NCI-H2196 (cell line): ENCODE data around the gene MACROD2.
"Not testable (repeated sequence)": the region's sequence is repeated elsewhere in the genome, so short reads cannot be mapped to it uniquely, and the experiment has no call there.

Source experiments
- DNase-seq: peaks from one replicate; lab custom pipeline; 2025; ENCODE audit not compliant: unreplicated experiment; lab: John Stamatoyannopoulos, UW

Gene MACROD2

DNA sequence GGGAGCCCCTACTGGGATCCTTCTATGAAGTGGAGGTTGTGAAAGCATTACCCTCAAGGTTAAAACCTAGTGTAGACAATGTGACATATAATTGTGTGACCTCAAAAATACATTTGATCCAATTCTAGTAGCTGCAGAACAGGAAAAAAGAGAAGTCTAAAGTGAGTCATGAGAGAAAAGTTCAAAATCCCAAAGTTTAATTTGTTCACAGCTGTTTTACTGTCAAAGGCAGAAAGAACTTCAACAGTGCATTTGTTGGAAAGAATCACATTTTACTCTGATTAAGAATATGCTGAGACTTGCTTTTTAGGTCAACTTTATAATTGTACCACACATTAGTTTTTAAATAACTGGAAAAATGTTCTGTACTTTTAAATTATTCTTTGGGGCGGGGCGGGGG lies 1369.5 kb downstream of the MACROD2 start:
- DNase-seq: no peak

DNA sequence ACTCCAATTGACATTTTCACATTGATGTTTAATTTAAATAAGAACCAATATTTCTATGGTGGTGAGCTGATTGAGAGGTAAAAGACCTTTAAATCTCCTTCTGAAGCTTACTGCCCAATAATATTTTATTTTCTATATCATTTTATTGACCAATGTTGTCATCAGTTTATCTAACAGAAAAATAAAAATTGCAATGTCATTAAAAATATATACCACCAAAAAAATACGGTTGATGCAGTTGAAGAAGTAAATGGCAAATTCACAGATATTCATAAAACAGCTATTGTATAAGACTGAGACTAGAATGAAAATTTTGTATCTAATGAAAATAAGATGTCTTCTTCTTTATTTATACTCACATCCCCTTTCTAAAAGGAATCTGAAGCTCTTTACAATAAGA lies 1375.1 kb downstream of the MACROD2 start:
- no peak for DNase-seq

DNA sequence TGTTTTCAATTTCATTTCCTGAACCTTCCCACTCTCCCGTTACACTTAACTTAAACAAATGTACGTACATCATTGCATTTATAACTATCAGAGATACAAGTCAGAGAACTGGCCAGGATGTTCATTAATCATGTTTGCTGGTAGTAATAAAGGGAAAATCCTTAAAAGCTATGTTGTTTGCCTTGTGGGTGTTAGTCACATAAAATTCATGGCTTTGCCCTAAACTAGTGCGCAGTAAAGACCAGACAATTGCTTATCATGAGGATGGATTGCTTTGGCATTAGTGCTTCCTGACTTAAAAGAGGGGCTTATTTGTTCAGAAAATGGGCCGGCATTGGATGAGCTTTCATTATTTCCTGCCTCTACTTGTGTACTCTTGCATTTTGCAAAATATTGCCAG lies 1379.4 kb downstream of the MACROD2 start:
- DNase-seq: no peak

DNA sequence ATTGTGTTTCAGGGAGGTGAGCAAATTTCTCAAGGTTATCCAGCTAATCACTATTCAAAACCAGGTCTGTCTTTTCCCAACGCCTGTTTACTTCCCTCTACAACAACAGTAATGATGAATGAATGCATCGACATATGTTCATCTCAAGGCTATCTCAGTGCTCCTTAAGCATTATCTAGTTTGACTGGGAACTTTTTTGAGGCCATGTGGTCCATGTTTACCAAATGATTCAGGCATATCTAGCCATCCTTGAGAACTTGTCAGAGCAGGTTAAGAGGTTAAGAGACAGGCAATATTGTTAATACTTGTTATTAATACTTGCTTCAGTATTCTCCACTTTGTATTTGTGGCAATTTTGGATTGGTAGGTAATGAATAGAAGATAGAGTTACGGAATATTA lies 1380.5 kb downstream of the MACROD2 start:
- DNase-seq: no peak

DNA sequence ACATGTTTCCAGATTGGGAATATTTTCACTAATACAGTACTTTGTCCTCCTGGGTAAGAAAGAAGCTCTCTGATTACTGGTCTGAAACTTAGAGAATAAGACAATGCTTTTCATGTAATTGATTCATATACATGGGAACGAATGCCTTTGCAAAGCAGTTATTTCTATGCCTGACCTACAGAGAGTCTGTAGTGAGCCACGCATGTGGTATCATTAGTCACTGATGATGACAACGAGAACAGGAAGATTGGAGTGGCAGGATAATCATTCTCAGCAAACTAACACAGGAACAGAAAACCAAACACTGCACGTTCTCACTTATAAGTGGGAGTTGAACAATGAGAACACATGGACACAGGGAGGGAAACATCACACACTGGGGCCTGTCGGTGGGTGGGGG lies 1382.3 kb downstream of the MACROD2 start:
- not testable (repeated sequence) for DNase-seq

DNA sequence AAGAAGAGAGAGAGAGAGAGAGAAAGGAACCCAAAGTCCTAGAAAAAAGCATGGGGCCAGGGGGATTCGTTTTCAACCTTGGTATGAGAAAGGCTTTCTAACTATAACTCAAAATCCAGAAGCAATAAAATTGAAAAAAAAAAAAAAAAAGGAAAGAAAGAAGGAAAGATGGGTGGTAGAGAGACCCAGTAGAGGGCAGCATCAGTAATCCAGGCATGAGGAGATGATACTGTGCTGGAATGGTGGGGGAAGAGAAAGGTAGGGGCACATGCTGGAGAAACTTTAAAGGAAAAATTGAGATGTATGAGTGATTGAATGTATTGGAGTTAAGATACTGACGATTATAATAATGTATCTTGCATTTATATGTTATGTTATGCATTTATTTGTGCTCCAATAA lies 1382.8 kb downstream of the MACROD2 start:
- DNase-seq: no peak

DNA sequence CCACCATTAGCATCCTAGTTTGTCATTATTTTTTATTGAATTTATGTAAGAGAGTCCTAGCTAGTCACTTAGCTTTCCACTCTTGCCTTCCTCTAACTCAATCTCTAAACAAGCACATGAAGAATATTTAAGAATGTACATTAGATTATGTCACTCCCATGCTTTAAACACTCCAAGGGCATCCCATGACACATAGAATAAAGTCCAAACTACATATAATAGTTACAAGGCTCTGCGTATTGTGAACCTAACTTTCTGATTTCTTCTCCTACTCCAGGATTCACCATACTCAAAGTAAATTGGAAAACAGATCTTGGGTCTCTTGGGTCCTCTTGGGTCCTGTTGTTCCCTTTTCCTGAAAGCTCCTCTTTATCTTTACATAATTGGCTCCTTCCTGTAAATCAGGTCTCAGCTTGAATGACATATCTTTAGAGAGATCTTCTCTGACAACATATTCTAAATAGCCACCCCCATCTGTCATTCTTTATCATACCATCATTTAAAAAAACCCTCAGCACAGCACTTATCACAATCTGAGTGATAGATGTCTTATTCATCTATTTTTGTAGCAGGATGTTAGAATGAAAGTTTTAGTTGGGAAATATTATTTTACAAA lies 1384.5 kb downstream of the MACROD2 start:
- no peak for DNase-seq

DNA sequence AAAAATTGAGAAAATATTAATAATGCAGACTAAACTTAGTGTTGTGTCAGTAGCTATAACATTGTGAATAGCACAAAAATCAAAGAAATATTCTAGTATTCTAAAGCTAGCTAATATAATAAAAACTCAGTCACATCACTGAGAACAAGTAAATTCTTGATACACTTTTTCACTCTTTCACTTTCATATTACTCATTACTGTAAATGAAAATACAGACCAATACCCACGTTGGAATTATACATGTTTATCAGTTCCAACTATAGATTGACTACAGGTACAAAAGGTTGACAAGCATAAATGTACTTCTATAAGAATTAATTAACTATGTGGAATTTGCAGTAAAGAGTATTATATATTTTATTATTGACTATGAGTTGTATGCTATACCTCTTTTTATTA lies 1385.5 kb downstream of the MACROD2 start:
- DNase-seq: no peak

DNA sequence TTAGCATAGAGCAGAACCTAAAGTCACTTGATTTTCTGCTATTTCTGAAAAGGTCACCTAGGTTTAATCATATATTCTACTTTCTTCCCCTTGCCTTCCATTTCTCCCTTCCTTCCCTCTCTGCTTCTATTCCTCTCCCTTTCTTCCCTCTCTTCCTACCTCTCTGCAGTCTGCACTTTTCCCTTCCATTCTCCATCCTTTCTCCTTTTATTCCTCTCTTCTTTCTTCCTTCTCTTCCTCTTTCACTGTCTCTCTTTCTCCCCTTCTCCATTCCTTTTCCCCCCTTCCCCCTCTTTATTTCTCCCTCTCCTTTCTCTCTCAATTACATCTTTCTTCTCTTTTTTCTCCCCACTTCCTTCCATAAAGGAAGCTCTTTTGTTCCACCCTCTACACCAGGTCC lies 1391.9 kb downstream of the MACROD2 start:
- DNase-seq: no peak

DNA sequence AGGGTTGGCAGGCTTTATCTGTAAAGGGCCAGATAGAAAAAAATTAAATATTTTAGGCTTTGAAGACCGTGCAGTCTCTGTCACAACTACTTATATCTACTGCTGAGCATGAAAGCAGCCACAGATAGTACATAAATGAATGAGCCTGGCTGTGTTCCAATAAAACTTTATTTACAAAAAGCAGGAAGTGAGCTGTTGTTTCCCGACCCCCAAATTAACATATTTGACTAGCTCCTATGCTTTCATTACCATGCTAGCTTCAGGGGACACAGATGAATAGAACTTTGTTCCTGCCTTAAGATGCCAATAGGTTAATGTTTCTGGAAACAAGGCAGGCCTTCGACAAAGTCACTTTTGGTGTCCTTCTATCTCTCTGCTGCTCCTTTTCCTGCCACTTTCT lies 1400.1 kb downstream of the MACROD2 start:
- DNase-seq: no peak

DNA sequence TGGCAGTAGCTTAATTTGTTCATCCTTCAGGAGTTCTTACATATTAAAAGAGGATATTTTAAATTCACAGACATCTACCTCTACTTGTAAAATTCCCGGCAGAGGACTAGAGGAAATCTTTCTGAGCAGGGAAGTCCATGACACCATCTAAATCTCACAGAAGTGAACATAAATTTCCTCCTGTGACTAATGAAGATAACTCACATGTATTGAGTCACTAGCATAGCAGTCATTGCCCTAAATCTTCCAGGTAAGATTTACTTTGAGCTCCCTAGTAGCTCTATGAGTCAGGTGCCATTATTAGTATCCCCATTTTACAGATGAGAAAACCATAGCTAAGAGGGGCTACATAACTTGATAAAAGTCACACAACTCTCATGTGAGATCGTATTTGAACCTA lies 1400.7 kb downstream of the MACROD2 start:
- no peak for DNase-seq

DNA sequence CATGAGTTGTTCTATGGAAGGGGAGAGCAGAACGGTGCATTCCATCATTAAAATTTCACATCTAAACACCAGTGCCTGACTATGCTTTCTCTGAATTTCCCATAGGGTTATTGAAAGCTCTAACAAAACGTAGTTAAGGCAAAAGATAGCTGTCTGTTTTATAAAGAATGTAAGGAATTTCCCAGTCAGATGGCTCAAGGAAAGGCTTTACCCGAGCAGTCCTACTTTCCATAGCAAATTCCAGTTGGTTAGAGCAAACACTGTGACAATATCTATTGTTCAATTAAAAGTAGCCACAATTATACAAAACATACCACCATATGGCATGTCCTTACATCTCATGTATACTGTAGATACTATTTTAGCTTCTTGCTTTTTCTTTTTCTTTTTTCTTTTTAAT lies 1401.6 kb downstream of the MACROD2 start:
- no peak for DNase-seq

DNA sequence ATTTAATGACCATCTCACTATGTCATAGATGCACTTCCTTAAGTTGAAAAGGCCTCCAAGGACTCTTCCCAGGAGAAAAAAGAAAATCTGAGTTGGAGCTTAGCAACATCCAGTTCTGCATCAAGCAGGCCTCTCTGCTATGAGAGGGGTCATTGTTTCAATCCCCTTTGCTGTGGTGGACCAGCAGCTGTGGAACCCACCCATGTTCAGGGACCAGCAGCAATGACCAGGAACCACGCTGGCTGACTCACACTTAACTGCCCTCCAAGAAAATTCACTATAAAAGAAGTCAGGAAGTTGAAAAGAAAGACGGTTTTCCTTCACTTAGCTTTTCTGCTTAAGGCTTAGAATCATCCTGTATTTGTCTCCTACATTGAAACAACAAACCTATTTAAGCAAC lies 1404.5 kb downstream of the MACROD2 start:
- DNase-seq: no peak

DNA sequence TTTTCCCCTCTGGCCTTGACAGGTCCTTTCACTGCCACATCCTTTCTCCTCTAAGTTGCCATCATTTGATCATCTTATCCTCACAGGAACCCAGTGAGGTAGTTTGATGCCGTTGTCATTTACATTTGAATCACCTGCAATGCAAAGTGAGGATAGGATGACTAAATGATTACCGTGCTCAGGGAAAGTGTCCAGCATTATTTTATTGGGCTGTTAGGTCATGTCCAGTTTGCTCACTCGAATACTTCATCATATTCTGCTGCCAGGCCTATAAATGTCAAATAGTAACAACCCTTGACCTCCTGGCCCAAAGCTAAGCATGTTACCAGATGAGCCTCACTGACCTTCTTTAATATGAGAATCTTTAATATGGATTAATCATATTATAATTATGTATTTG lies 1410.8 kb downstream of the MACROD2 start:
- DNase-seq: no peak

DNA sequence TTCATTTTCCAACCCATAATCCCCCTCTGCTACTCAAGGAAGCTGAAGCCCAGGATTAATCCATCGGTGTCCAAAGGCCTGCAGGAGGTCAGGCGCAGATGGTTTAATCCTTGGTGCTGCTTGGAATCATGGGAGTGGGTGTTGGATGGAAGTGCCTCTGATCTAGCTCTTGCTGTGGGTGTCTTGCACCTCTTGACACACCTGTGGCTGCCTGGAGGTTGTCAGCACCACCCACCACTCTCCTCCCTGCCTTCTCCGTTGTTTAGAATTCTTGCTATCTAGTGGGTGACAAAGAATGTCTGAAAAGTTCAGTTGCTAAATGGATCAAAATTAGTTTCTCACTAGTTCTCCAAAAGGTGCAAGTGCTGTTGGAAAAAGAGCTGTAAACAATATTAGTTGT lies 1416.5 kb downstream of the MACROD2 start:
- no peak for DNase-seq

DNA sequence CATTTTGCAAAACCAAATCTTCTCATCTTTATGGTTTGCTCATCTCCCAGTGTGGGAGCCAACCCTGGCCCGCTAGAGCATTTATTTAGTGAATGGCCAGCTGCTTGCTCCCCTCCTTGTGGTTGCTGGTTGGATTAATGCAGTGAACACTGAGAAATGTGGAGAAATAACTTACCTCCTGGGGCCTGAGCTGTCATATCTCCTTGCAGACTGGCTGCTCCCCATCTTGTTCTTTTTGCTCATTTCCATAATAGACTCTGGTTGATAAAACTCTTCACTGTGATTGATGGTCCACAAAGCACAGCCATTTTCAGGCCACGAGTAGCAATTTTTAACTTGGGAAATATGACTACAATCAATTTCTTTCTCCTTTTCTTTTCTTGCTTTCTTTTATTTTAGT lies 1420.6 kb downstream of the MACROD2 start:
- no peak for DNase-seq

DNA sequence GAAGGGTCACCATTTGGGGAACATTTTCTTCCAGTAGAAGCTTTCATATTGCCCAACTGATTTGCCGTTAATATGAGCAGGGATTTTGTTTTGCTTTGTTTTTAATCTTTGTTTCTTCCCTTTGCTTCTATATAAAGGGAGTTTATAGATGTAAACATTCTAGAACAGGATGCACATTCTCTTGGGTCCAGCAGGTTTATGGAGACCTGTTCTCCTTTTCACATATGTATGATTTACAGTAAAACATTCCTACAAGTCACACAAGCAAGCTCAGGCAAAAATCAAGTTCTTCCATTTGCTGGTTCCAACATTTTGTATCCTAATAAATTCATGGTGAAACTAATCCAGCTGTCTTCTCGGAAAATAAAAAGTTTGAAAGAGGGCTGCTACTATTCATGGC lies 1424.5 kb downstream of the MACROD2 start:
- no peak for DNase-seq

DNA sequence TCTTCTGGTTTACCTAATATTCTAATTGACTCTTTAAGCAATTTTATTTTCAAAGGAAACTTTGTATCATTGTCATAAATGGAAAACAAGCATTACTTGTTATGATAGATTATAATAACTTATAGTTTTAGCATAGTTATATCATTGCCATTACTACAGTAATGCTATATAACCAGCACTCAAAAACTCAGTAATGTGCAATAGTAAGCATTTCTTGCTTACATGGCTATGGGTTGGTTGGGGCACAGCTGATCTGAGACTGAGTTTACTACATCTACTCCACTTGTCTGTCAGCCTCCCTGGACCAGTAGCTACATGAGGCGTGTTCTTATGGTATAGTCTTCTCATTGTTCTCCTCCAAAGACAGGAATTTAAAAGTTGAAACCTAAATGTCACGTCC lies 1427.7 kb downstream of the MACROD2 start:
- no peak for DNase-seq

DNA sequence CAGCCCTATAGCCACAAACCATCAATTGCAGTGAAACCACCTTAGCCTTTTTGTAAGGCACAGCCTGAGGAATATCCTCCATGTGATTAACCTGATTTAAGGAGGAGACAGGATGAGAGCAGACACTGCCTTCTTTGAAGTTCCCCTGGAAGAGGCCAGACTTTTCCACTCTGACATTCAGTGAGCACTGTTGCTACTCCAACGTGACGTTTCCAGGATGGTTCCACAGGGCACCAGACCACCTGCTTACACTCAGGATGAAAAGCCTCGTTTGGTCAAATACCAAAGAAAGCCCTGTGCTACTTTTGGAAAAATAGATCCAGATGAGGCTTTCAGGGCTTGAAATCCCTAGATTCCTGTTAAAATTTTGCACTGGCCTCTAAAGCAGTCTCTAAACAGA lies 1444.2 kb downstream of the MACROD2 start:
- no peak for DNase-seq

DNA sequence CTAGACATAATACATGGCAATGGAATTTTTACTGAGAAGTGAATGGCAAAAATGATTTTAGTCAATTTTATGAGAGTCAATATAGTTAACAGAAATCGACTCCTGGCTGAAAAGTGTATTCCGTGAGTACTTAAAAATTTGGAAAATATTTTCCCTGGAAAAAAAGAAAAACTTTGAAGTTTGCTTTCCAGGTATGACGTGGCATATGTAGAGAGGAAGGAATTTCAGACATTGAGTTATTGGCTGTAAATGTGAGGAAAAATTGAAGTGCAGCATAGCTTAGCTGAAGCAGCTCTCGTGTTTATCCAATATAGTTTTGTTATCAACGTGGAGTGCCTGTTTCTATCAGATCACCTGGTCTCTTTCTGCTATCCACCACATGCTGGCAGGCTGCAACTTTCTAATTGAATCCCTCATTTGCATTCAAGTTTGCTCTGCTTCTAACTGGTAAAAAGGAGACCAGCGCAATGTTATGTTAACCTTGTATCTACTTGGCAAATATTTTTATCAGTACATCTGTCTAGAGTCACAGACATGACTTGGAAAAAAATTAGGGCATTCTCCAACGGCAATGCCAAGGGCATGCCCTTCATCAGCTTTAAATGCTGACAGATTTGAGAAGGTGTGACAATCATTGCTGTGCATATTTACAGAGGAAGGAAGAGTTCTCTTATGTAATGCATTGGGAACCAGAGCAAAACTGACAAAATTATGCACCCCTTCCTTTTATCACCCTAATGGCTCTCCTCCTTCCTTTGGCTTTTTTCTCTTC lies 1444.9 kb downstream of the MACROD2 start:
- DNase-seq: no peak

DNA sequence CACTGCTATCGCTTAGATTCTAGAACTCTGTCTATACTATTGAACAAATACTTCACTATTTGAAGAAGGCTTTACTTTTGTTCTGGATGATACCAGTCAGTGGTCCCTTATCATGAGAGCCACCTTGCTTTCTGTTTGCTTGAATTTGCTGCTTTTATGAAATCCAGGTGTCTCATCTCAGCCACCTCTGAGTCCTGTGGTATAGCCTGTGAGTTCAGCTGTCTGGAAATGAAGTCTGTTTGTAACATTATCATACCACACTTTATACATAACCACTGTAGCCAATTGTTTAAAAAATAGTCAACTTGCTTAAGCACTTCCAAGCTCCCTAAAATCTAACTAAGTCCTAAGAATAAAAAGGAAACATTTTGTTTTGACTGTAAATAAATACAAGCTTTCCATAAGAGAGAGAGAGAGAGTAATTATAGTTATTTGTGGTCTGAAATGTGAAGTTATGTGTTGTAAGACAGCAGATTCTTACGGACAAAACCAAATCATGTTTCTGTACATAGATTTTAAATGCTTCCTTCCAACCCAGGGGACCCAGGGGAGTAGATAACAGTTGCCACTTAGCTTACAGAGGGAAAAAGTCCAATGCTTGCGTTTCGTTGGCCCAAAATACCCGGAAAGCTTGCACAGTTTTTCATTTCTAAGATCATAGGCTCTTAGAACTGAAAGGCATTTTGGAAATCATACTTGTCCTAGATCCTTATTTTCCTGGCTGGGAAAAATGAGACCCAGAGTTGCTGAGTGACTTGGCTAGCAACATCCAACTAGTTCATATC lies 1449.9 kb downstream of the MACROD2 start:
- no peak for DNase-seq

DNA sequence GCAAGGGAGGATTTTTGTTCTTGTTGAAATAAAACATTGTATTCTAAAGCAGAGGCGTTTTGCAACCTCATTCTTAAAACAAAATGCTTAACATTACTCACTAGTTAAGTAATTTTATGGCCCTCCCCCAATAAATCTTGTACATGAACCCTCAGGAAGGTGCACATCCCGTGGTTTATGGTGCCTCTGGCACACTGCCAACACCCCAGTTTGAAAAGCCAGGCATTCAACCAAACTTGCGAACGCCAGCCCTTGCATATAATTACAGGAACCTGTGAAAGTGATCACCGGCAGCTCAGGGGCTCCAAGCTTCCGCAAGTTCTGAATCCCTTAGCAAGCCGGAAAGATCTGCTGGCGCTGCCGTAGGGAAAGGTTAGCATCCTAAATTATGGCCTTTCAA lies 1451.1 kb downstream of the MACROD2 start:
- DNase-seq: no peak
